NCI-H187 treated with DMSO at 0.1 percent for 48 hours (cell line): ENCODE data around the gene KRT80.
A peak's percentile ranks its signal among the peaks of the same experiment; 100 is the strongest.

Source experiments
- DNase-seq: peaks from one replicate; lab custom pipeline; 2025; lab: John Stamatoyannopoulos, UW

The KRT80 gene

DNA sequence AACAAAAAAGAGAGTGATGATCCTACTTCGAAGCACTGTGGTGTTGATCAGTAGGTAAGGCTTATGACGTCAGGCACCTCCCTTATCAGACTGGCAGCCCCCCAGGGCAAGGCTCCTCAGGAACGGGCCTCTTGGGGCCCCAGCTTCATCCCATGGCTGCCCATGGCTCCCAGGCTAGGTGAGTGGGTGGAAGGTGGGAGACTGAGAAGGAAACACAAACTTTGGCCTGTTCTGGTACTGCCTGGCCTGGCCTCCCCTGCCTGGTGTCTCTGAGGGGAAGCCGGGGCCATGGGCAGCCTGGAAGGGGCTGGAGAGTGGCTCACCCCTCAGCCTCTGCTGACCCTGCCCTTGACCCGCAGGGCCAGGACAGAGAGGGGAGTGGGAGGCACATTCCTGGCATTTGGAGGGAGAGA lies 38.9 kb downstream of the KRT80 start:
- no peak for DNase-seq

DNA sequence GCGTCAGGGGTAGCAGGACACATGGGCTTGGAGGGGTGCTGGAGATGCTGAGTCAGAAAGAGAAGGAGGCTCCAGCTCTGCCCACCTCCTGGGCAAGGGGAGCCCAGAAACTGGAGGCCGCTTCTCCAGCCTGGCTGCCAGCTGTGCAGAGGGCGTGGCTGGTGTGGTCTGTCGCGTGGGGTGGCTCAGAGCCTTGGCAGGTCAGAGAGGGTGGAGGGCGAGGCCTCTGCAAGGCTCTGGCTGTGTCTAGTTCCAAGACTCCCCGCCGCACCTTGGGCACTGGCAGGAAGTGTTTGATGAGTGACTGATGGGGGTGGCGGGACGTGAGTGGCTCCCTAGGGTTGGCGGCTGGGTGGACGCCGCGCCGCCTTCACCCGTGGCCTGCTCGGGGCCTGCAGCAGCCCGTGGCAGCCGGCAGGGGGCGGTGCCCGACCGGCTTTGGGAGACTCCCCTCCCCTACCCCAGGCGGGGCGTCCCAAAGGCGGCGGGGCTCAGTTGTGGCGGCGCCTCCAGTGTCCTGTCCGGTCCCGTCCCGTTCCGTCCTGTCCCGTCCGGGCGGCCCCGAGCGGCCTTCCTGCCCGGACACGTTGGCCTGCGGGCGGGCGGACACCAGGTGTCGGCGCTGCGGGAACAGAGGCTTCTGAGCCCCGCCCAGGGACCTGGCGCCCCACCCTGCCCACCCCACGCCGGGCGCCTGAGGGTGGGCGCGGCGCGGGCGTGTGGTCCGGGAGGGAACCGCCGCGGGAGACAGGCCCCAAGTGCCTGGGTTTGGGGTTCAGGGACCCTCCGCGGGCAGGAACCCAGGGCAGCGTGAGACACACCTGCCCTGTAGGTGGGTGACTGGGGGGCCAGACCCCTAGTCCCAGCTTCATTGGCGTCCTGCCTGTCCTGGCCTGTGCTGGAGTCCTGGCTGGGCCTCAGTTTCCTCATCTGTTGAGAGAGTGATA lies 39.7 kb downstream of the KRT80 start:
- DNase-seq: no peak

DNA sequence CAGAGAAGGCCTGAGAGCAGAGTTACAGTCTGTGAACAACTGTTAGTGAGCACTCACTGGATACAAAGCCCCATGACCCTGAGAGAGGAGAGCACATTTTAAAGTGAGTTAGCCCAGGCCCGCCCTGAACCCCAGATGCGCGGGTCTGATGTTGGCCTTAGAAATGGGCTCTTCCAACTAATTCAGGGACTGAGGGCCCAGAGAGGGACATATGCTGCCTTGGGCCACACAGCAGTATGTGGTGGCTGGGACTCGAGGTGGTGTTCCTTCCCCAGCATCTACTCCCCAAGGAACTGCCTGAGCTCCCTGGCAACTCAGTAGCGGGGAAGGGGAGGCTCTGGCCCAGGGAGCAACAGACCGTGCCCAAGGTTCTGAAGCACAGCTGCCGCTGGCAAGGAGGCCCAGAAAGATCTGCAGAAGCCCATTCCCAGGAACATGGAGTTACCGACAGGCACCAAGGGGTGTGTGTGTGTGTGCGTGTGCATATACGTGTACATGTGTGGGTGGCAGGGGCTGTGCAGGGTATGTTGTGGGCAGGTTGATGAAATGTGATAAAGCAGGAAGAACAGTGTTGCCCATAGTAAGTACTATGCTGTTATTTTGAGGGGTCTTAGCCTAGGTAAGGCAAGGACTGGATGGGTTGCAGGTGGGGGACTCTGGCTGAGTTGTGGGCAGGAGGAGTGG lies 40.5 kb downstream of the KRT80 start:
- DNase-seq: no peak

DNA sequence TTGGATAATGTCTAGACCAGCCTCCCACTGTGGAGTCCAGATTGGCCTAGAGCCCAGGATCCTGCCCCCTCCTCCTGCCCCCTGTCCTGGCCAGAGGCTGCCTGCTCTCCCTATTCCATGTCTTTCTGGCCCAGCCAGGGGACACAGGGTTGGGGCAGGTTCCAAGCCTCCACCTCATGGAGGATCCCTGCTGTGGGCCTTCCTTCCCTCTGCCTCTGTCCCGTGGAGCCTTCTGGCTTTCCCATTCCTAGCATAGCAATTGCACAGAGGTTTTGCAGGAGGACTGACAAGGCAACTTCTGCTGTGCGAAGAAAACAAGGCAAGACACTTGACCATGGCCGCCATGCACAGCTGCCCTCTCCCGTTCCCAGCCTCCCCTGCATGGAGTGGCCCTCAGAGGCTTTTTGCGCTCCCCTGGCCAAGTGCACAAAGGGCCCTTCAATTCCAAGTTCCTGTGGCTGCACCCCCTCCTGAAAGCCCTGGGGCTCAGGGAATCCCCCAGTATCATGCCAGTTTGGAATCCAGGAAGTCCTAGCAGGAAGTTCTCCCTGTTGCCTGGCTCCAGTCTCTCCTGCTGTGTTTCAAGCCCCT lies 42.1 kb downstream of the KRT80 start:
- no peak for DNase-seq

DNA sequence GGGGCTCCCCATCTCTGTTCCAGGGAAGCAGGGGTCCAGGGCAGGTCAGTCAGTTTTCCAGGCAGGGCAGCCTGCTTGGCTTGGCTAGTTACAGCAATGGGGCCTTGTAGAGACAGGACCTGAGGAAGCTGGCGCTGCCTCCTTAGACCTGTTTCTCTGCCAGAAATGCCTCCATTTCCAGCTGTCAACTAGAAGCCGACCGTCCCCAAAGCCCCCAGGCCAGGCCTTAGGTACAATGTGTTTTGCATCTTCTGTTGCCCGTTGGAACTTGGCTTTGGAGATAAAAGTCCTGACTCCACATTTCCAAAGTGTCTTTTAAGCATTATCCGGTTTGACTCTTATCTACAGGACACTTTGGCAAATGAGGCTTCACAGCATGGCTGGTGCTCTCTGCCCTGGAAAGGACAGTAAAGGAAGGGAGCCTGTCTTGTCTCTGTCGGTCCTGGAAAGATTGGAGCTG lies 42.6 kb downstream of the KRT80 start:
- DNase-seq: no peak

DNA sequence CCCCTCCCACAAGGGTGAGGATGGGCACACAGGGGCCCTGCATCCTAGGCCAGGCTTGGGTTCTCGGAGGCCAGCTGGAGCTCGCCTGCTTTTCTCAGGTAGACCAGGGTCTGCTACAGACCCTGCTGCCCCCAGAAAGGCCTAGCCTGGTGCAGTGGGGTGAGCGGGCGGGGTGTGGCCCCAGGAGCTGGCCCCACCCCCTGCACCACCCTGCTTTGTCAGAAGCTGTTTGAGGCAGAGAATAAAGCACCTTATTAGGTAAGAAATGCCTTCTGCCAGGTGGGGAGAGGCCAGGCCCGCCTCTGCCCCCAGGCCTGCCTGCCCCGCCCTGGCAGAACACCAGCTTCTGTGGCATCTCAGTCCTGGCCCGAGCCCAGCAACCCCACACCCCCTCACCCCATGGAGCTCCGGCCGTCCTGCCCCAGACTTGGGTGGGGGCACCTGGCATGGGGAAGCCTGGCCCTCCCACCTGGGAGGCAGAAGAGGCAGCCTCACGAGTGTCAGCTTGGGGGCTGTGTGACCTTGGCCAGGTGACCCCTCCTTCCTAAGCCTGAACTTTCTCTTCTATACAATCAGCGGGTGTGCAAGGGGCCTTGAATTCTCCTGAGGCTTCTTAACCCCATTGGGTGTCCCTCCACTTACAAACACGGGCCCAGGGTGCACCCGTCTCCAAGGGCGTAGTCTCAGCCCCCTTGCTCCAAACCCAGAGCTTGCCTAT lies 43.2 kb downstream of the KRT80 start:
- DNase-seq: no peak

DNA sequence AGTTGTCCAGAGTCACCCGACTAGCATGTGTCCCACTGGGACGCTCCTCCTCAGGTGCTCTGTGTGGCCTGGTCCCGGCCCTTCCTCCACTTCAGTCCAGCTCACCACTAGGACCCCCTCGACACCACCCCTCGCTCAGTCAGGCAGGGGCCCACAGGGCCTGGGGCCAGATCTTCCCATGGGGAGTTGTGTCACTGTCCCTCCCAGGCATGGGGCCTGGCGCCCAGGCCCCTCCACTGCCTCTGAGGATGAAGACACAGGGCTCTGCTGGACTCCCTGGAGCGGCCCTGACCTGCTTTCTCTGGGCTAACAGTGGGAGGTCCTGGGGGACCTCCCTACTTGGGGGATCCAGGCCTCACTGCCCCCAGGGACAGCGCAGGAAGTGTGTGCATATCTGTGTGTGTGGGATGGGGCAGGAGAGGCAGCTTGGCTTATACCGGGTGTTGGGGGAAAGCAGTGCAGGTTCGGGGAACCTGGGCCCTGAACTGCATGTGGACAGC lies 43.8 kb downstream of the KRT80 start:
- DNase-seq: no peak

DNA sequence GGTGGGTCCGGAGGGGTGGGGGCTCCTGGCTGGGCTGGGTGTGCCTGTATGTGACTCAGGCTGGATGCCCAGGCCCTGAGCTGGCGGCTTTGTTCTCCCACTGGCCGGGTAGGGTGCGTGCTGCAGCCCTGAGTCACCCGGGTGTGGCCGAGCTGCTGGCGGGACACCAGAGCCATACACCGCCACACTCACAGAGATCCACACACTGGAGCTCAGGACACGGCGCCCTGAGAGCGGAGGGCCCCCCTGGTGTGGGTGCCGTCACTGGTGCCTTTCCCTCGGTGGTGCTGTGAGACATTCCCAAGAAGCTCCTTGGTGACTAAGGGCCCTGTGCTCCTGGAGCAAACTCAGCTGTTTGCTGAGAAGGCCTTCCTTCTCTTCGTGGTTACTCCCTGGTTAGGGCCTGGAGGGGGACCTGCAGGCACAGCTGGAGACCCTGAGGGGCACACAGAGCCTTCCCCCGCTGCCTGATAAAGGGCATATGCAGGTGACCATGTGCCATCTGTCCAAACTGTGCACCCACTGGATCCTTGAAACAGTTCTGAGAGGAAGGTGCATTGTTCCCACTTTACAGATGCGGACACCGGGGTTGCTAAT lies 44.3 kb downstream of the KRT80 start:
- DNase-seq: no peak

DNA sequence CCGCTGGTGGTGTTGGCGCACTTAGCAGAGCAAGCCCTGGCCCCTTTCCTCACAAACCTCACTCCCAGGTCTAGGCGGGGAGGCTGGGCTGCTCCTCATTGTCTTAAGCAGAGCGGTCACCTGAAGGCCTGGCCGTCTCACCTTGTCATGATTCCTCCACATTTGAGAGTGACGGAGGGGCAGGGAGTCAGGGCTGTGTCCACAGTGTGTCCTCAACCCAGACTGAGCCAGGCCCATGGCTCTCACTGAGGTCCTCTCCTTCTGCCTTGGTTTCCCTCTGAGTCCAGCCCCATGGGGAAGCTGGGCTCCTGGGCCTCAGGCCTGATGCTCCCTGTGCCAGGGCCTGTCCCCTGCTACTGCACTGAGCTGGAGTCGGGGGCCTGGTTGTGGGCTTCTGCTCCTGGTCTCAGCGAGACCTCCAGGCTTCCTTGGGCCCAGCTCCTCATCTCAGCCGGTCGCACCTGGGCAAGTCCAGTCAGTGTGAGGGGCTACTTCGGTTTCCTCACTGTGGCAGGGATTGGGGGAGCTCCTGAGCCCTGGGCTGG lies 44.9 kb downstream of the KRT80 start:
- DNase-seq: no peak

DNA sequence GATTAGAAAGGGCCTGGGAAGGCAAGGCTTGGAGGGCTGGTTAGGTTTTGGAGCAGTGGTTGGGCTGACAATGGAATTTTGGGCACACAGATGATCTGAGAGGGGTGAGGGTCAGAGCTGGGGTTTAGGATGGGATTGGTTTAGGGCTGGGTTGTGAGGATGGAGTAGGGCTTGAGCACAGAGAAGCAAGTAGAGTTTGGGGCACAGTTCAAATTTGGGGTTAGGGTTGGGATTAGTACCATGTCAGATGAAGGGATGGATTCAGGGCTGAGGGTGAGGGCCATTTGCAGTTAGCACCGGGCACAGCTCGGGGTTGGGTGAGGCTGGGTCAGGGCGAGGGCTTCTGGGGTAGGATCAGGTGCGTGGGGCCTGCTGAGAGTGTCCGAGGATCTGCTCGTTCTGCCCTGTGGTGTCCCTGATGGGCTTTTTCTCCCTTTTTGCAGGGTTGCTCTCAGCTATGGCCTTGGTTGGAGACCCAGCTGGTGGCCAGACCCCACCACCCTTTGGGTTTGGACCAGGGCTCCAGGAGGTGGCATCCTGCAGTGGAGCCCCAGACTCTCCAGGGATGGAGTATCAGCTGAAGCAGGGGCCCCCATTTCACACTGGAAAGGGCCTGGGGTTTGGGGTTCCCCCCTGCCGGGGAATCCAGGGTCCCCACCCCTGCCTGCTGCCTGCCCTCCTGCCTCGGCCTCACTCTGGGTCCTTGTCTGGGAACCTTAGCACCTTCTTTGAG lies 45.6 kb downstream of the KRT80 start:
- no peak for DNase-seq

DNA sequence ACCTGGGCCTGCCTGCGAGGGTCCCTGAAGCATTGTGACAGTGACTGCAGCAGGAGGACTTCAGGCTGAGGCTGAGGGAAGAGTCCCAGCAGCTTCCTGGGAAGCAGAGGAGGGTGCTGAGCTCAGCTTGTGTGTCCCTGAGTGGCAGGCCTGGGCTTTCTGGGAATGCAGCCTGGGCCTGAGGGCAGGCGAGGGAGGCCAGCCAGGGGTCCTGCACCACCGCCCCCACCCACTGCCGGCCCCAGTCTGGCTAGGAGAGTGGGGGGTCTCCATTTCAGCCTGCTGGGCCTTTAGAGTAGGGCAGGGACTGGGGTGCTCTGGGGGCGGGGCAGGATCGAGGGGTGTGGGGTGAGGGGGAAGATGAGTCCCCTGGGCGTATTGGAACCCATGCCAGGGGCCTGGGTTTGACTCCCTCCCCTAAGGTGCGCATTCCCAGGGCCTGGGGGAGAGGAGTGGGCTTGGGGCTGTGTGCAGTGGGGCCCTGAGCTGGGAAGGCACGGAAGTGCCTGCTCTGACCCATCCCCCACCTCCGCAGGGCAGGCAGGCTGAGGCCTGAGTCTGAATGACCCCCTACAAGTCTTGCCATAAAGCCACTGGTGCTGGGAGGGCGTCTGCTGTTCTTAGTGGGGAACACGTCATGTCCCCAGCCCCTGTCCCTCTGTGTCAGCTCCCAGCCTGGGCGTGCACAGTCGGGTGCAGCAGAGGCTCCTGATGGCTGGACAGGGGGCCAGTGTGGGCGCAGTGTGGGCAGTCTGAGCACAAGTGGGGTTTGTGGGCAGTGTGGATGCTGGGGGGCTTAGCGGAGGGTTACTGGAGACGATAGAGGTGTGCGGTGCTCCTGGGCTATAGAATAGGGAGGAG lies 46.4 kb downstream of the KRT80 start:
- DNase-seq: no peak

DNA sequence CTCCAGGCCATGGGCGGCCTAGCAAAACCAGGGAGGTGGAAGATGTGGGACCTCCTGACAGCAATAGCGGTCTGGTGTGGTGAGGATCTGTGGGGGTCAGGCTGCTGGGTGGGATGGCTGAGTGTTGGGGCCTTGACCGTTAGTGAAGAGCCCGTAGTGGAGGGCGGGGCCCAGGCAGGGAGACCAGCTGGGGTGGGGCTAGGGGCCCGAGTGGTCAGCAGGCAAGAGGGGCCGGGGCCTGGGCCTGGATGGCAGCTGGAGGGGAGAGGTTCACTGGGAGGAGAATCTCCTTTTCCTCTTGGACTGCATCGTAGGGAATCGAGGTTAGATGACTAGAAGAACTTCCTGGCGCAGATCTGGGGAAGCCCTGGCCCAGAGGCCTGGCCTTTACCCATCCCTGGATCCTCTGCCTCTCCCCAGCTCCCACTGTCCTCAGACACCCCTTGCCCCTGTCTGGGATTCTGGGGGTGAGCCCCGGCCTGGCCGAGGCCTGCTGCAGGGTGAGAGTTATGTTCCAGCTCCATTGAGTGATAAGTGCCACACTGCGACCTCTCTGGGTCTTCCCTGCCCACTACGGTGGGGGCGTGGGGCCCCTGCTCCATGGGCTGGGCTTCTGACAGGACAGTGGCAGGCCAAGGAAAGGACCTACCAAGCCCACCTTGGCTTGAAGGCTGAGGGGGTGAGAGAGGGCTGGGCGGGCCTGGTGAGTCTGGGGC lies 47.1 kb downstream of the KRT80 start:
- no peak for DNase-seq

DNA sequence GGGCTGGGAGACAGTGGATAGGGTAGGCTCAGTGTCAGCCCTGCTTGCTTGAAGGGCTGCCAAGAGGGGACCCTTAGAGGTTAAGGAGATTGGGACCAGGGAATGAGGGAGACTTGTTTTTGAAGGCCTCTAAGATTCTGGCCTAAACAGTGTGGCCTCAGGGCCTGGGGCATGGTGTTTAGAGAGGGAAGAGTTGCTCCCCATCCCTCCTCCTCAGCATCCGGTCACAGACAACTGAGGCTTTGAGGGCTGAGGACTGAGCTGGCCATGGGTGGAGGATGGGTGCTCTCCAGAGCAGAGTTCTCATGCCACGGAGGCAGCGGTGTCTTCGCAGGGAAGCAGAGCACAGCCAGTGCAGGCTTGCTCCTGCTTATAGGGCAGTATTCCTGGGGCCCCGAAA lies 49.4 kb downstream of the KRT80 start:
- no peak for DNase-seq

DNA sequence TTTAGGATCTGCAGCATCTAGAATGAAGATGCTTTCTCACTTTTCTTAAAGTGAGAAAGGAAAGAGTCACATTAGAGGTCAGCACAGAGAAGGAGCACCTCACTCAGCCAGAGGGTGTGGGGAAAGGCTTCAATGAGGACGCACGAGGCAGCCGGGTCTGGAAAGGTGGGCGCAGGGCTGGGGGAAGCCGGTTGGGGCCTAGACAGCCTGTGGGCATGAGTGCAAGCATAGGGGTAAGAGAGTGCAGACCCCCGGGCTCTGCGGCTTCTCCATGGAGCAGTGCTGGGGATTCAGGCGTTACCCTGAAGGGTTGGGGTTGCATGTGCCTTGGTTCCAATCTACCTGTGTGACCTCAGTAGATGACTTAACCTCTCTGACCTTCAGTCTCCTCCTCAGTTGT lies 49.9 kb downstream of the KRT80 start:
- DNase-seq: no peak

DNA sequence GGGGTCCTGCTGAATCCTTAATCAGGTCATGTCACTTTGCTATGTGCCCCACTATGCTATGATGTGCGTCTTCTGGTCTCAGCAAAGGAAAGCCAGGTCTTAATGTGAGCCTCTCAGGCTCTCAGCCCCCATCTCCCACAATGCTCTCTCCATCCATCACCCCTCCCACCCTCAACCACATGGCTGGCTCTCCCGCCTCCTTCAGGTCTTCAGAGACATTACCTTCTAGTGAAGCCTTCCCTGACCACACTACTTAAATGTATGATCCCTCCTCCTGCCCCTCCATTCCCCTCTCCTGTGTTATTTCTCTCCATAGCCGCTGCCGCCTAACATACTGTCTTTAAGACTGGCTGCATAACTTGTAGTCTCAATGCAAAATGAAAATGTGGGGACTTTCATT lies 50.5 kb downstream of the KRT80 start:
- no peak for DNase-seq

DNA sequence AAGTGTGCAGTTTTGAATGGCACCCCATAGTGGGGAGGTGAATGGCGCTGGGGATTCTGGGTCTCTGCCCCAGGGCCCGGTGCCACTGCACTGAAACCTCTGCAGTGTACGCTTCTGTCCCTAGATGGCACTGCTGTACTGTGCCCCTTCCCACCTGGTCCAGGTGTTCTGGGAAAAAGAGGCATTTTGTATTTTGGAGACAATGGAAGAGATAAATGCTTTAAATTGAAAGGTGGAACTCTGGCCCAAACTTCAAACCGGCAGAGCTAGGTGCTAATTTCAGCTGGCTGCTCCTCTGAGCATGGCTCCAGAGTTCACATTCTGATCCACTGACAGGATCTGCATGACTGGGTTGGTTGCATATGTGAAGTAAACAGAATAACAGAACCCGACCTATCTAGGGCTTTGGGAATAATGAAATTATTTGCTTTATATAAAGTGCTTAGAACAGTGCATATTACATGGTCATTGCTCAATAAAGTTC lies 52.2 kb downstream of the KRT80 start:
- peak; percentile 38 for DNase-seq

DNA sequence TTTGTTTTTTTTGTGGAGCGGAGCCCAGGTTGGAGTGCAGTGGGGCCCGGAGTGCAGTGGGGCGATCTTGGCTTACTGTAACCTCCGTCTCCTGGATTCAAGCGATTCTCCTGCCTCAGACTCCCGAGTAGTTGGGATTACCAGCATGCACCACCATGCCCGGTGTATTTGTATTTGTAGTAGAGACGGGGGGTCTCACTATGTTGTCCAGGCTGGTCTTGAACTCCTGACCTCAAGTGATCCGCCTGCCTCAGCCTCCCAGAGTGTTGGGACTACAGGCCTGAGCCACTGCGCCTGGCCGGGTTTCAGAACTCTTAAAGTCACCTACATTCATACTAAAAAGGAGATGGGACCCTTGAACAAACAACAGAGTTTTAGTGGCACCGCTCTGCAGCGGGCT lies 52.7 kb downstream of the KRT80 start:
- DNase-seq: no peak

DNA sequence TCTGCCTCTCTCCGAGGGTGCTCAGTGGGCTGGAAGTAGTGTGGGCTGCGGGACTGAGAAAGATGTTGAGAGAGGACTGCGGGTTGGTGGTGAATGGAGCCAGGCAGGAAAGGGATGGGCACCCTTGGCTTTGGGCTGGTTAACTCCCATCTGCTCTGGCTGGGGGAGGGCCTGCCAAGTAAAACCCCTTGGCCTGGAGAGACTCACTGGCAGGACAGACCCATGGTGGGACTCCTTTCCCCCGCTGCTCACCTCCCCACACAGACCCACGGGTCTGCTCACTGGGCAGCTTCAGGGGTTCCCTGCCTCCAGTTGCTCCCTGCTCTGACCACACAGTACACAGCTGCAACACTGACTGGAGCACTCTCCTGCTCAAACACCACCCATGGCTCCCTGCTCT lies 54.1 kb downstream of the KRT80 start:
- no peak for DNase-seq

DNA sequence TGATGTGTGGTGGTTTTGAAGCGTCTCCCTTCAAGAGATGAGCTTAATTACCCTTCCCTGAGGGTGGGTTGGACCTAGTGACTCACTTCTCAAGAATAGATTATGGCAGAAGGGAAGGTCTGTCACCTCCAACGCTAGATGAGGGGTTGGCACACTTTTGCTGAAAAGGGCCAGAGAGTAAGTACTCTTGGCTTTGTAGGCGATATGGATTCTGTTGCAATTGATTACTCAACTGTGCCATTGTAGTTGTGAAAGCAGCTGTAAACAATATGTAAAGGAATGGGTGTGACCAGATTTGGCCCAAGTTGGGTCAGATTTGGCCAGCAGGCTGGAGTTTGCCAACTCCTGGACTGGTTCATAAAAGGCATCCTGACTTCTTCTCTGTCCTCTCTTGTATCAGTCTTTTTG lies 59.1 kb downstream of the KRT80 start:
- no peak for DNase-seq
